ENCODE data around the gene MTFR1L.

The MTFR1L gene

GRCh38 chr1:25878690-25879089, 58.9 kb downstream of the MTFR1L start:
- TF ChIP-seq CTCF (IDR thresholded peaks at IDR 0.05; ENCODE audit: extremely low read depth, missing control alignments): no peak
- no peak for DNase-seq (ENCODE audit: low spot score)

GRCh38 chr1:25879675-25880074, 59.9 kb downstream of the MTFR1L start:
- no peak for TF ChIP-seq CTCF (IDR thresholded peaks at IDR 0.05; ENCODE audit: extremely low read depth, missing control alignments)
- DNase-seq (ENCODE audit: low spot score): no peak

- no peak for TF ChIP-seq CTCF (IDR thresholded peaks at IDR 0.05; ENCODE audit: extremely low read depth, missing control alignments)
- DNase-seq (ENCODE audit: low spot score): no peak
These were observed 60.8 kb downstream of the MTFR1L start for GRCh38 chr1:25880518-25880917.

GRCh38 chr1:25881266-25881665, 61.5 kb downstream of the MTFR1L start:
- DNase-seq (ENCODE audit: low spot score): no peak
- no peak for TF ChIP-seq CTCF (IDR thresholded peaks at IDR 0.05; ENCODE audit: extremely low read depth, missing control alignments)

Data from GM20000 (cell line).